GM21619 (cell line): Measurements from ENCODE around the gene PTTG2.
"Not testable (repeated sequence)": the region's sequence is repeated elsewhere in the genome, so short reads cannot be mapped to it uniquely, and the experiment has no call there.

Source experiments
- ATAC-seq: cut with Tn5 transposase; IDR thresholded peaks from one replicate; pipeline ENCODE4 v1.9.1; 2021; ENCODE audit not compliant: unreplicated experiment

The PTTG2 gene

GRCh38 chr4:37956941-37957340, 3.3 kb upstream of the PTTG2 start:
- no peak for ATAC-seq

GRCh38 chr4:37958932-37959331, 1.3 kb upstream of the PTTG2 start:
- no peak for ATAC-seq

- no peak for ATAC-seq
These were observed 667 bp downstream of the PTTG2 start for GRCh38 chr4:37960679-37961450.

GRCh38 chr4:37964734-37965457, 4.7 kb downstream of the PTTG2 start:
- ATAC-seq, result no peak

- no peak for ATAC-seq
These were observed 5.8 kb downstream of the PTTG2 start for GRCh38 chr4:37966044-37966443.

GRCh38 chr4:37967736-37968135, 7.5 kb downstream of the PTTG2 start:
- ATAC-seq, result no peak

- no peak for ATAC-seq
These were observed 8.5 kb downstream of the PTTG2 start for GRCh38 chr4:37968747-37969146.

GRCh38 chr4:37970702-37971101, 10.5 kb downstream of the PTTG2 start:
- ATAC-seq, result no peak

- no peak for ATAC-seq
These were observed 11.0 kb downstream of the PTTG2 start for GRCh38 chr4:37971202-37971601.

GRCh38 chr4:37973441-37973840, 13.2 kb downstream of the PTTG2 start:
- ATAC-seq, result no peak

- not testable (repeated sequence) for ATAC-seq
These were observed 15.2 kb downstream of the PTTG2 start for GRCh38 chr4:37975321-37975822.

- no peak for ATAC-seq
These were observed 16.3 kb downstream of the PTTG2 start for GRCh38 chr4:37976507-37976906.

GRCh38 chr4:37976991-37977470, 16.8 kb downstream of the PTTG2 start:
- ATAC-seq, result peak; percentile 70

GRCh38 chr4:37977471-37978247, 17.5 kb downstream of the PTTG2 start:
- ATAC-seq, result peak; percentile 69

- ATAC-seq, result peak; percentile 32
These were observed 18.2 kb downstream of the PTTG2 start for GRCh38 chr4:37978248-37978924.

- no peak for ATAC-seq
These were observed 20.0 kb downstream of the PTTG2 start for GRCh38 chr4:37980246-37980645.

- ATAC-seq, result no peak
These were observed 21.2 kb downstream of the PTTG2 start for GRCh38 chr4:37981425-37981824.

GRCh38 chr4:37981844-37982720, 21.9 kb downstream of the PTTG2 start:
- no peak for ATAC-seq

- ATAC-seq, result no peak
These were observed 22.5 kb downstream of the PTTG2 start for GRCh38 chr4:37982736-37983135.

GRCh38 chr4:37983951-37984350, 23.8 kb downstream of the PTTG2 start:
- ATAC-seq, result no peak
